ENCODE data around the gene LHX4. TPM values are rescaled to one million over a fixed set of nuclear protein-coding genes. Genes with fewer than 3 reads are reported as not detected.

LHX4 gene
- polyA plus RNA-seq, 1 donor from 2014 or later, result 0.25 TPM

GRCh38 chr1:180287988-180288705 lies 58.1 kb downstream of the LHX4 start:
- peaks cover 0 to 5% (median 0%) of the 10 kb centered on the region in 3 donors for H3K9me3 Mint-ChIP-seq
- no peak overlapping the region for H3K27ac Mint-ChIP-seq
- peaks cover 24% of the 10 kb centered on the region for H3K36me3 Mint-ChIP-seq
- no peaks in the 10 kb centered on the region for H3K27me3 Mint-ChIP-seq
- H3K4me1 Mint-ChIP-seq, result peaks cover 0 to 1% (median 0%) of the 10 kb centered on the region in 3 donors
- H3K4me3 Mint-ChIP-seq, result no peak overlapping the region

DNA sequence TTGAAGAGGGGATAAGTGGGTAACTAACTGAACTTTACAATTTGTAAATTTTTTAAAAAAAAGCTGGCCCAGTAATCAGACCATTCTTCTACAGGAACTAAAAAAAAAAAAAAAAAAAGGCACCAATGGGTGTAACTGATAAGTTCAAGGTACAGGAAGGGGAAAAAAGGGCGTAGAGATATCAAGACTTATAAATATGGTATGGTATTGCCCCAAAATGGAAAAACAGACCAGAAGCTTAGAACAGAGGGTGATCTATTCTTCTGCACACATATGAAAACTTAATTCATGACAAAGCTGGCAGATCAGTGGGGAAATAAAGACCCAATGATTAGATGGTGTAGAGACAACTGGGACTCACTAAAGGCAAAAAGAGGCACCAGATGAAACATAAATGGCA lies 58.9 kb downstream of the LHX4 start:
- Mint-ChIP-seq H3K4me3 (no peak overlapping the region), H3K9me3 (peaks cover 0 to 5% (median 0%) of the 10 kb centered on the region in 3 donors), H3K36me3 (peaks cover 20% of the 10 kb centered on the region), H3K27me3 (no peaks in the 10 kb centered on the region), H3K4me1 (peaks cover 0 to 1% (median 0%) of the 10 kb centered on the region in 3 donors), H3K27ac (no peak overlapping the region)

- Mint-ChIP-seq H3K36me3 (peaks cover 13% of the 10 kb centered on the region), H3K9me3 (peaks cover 0 to 5% (median 0%) of the 10 kb centered on the region in 3 donors), H3K4me1 (peaks cover 0 to 1% (median 0%) of the 10 kb centered on the region in 3 donors), H3K27me3 (no peaks in the 10 kb centered on the region), H3K4me3 (no peak overlapping the region), H3K27ac (no peak overlapping the region)
These were observed 60.4 kb downstream of the LHX4 start for GRCh38 chr1:180290265-180291001.

DNA sequence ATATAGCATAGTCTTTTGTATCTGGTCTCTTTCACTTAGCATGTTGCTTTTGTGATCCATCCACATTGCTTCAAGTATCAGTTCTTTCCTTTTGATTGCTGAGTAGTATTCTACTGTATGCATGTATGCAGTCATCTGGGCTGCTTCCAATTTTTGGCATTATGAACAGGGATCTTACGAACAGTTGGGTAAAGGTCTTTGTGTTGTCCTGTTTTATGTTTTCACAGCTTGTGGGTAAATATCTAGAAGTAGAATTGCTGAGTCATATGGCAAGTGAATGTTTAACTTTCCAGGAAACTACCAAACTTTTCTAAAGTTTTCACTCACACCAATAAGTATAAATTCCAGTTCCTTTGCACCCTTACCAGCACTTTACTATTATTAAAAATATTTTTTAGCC lies 60.9 kb downstream of the LHX4 start:
- Mint-ChIP-seq H3K4me1 (peaks cover 0 to 1% (median 0%) of the 10 kb centered on the region in 3 donors), H3K27ac (no peak overlapping the region), H3K36me3 (peaks cover 14% of the 10 kb centered on the region), H3K9me3 (peaks cover 0 to 5% (median 0%) of the 10 kb centered on the region in 3 donors), H3K27me3 (no peaks in the 10 kb centered on the region), H3K4me3 (no peak overlapping the region)

DNA sequence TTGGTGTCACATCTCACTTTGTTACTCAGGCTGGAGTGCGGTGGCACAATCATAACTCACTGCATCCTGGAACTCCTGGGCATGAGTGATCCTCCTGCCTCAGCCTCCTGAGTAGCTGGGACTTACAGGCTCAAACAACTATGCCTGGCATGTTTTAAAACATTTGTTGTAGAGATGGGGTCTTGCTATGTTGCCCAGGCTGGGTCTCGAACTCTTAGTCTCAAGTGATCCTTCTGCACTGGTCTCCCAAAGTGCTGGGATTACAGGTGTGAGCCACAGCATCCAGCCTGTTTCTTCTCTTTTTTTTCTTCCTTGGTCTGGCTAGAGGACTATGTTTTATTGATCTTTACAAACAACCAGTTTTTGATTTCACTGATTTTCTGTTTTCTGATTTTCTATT lies 64.6 kb downstream of the LHX4 start:
- Mint-ChIP-seq H3K9me3 (peaks cover 0 to 5% (median 0%) of the 10 kb centered on the region in 3 donors), H3K4me3 (no peak overlapping the region), H3K27ac (no peak overlapping the region), H3K27me3 (no peaks in the 10 kb centered on the region), H3K36me3 (peaks cover 23% of the 10 kb centered on the region), H3K4me1 (peaks cover 0 to 1% (median 0%) of the 10 kb centered on the region in 3 donors)

GRCh38 chr1:180295999-180296398 lies 65.9 kb downstream of the LHX4 start:
- H3K36me3 Mint-ChIP-seq, result peaks cover 24% of the 10 kb centered on the region
- no peaks in the 10 kb centered on the region for H3K27me3 Mint-ChIP-seq
- peaks cover 0 to 5% (median 0%) of the 10 kb centered on the region in 3 donors for H3K9me3 Mint-ChIP-seq
- no peak overlapping the region for H3K4me3 Mint-ChIP-seq
- H3K27ac Mint-ChIP-seq, result no peak overlapping the region
- H3K4me1 Mint-ChIP-seq, result no peaks in the 10 kb centered on the region

DNA sequence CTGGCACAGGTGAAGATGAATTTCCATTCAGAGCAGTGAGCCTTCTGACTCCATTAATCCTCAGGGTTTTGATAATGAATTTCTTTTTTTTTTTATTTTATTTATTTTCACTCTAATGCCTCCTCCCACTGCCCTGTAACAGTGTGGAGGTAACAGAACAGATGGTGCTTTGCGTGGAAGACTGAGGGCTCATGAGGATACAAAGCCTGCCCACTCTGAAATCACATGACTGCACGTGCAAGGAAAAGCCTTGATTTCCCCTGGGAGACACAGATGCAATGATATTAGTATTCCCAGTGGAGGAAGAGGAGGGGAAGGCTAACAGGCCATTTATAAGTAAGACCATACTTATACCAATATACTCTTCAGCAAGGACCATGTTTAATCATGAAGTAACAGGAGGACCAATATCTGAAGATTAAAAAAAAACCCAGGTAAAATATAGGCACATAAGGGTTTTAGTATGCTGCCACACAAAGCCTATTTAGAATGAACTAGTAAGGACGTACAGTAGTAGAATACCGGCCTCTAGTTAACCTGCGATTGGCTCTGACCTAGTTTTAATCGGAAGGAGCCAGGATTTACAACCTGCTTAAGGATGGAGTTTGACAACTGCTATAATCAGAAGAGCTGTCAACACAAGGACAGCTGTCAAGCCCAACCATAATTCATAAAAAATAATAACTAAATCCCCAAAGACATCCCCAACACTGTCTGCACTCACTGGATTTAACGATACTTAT lies 69.6 kb downstream of the LHX4 start:
- H3K9me3 Mint-ChIP-seq, result no peaks in the 10 kb centered on the region
- H3K27ac Mint-ChIP-seq, result no peak overlapping the region
- no peaks in the 10 kb centered on the region for H3K27me3 Mint-ChIP-seq
- H3K4me1 Mint-ChIP-seq, result peaks cover 0 to 2% (median 0%) of the 10 kb centered on the region in 3 donors
- H3K36me3 Mint-ChIP-seq, result peaks cover 19% of the 10 kb centered on the region
- no peak overlapping the region for H3K4me3 Mint-ChIP-seq

DNA sequence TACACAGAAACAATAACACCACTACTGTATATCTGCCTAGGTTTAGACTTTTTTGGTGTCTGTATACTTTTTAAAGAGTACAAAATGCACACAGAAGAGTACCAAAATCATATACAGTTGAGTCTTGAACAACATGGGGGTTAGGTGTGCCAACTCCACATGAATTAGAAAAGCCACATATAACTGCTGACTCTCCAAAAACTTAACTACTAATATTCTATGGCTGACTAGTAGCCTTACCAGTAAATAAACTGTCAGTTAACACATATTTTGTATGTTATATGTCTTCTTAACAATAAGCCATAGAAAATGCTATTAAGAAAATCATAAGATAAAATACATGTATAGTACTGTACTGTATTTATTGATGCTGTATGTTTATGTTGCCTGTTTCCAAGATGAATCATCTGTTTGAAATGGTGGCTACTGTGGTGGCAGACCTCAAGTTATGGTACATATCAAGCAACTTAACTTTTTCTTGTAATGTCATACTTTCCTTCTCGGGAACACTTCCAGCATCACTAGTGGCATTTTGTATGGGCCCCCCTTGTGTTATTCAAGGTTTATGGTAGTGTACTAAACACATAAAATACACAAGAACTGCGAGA lies 71.2 kb downstream of the LHX4 start:
- no peaks in the 10 kb centered on the region for H3K27me3 Mint-ChIP-seq
- no peak overlapping the region for H3K27ac Mint-ChIP-seq
- peaks cover 18% of the 10 kb centered on the region for H3K36me3 Mint-ChIP-seq
- H3K9me3 Mint-ChIP-seq, result peaks cover 0 to under 1% (median under 1%) of the 10 kb centered on the region in 3 donors
- H3K4me1 Mint-ChIP-seq, result peaks cover 0 to 2% (median 1%) of the 10 kb centered on the region in 3 donors
- H3K4me3 Mint-ChIP-seq, result no peak overlapping the region

DNA sequence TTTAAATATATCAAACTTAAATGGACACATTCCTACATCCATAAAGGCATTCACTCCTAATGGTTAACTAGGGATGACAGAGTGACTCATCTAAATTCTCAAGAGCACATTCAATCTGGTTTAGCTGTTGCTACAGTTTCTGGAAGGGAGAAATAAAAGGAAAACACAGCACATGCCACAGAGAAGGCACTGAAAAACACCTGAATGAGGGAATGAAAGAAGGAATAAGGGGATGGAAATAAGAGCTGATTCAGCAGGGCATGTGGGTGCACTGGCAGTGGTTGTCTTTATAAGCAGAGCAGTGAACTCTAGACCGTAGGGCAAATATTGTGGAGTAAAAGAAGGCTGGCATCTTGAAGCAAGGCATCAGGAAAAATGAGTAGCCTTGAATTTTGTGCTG lies 79.3 kb downstream of the LHX4 start:
- Mint-ChIP-seq H3K4me1 (peaks cover 0 to 1% (median 0%) of the 10 kb centered on the region in 3 donors), H3K27ac (no peak overlapping the region), H3K27me3 (no peaks in the 10 kb centered on the region), H3K9me3 (peaks cover 0 to 13% (median 11%) of the 10 kb centered on the region in 3 donors), H3K36me3 (peaks cover 22% of the 10 kb centered on the region), H3K4me3 (no peak overlapping the region)

- peaks cover 22% of the 10 kb centered on the region for H3K36me3 Mint-ChIP-seq
- peaks cover 0 to 1% (median 0%) of the 10 kb centered on the region in 3 donors for H3K4me1 Mint-ChIP-seq
- no peak overlapping the region for H3K4me3 Mint-ChIP-seq
- H3K27me3 Mint-ChIP-seq, result no peaks in the 10 kb centered on the region
- no peak overlapping the region for H3K27ac Mint-ChIP-seq
- peaks cover 0 to 13% (median 11%) of the 10 kb centered on the region in 3 donors for H3K9me3 Mint-ChIP-seq
These were observed 80.0 kb downstream of the LHX4 start for GRCh38 chr1:180310095-180310494.

GRCh38 chr1:180311011-180311730 lies 81.1 kb downstream of the LHX4 start:
- Mint-ChIP-seq H3K4me1 (no peaks in the 10 kb centered on the region), H3K9me3 (peaks cover 0 to 13% (median 11%) of the 10 kb centered on the region in 3 donors), H3K4me3 (no peak overlapping the region), H3K36me3 (peaks cover 18% of the 10 kb centered on the region), H3K27me3 (no peaks in the 10 kb centered on the region), H3K27ac (no peak overlapping the region)

GRCh38 chr1:180312926-180313325 lies 82.9 kb downstream of the LHX4 start:
- Mint-ChIP-seq H3K9me3 (peaks cover 0 to 2% (median 0%) of the 10 kb centered on the region in 3 donors), H3K27me3 (no peaks in the 10 kb centered on the region), H3K4me1 (no peaks in the 10 kb centered on the region), H3K36me3 (peaks cover 17% of the 10 kb centered on the region), H3K4me3 (no peak overlapping the region), H3K27ac (no peak overlapping the region)

DNA sequence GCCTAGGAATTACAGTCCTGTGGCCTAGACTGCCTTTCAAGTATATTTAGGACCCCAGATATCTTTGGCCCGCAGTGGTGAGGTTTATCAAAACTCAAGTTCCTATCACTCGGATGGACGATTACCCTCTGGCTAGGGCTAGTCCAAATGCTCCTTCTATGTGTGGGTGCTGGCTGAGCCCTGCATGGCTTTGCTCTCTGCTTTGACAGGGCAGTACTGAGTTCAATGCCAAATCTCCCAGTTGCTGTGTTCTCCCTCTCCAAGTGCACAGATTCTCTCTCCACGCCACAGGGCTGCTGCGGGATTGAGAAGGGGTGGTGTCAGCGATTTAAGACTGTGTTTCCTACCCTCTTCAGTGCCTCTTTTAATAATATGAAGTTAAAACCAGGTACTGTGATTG lies 97.0 kb downstream of the LHX4 start:
- H3K27ac Mint-ChIP-seq, result peak overlapping the region in 1 of 3 donors; percentile 76
- peaks cover 12% of the 10 kb centered on the region for H3K36me3 Mint-ChIP-seq
- no peaks in the 10 kb centered on the region for H3K27me3 Mint-ChIP-seq
- peaks cover 8 to 10% (median 10%) of the 10 kb centered on the region in 3 donors for H3K9me3 Mint-ChIP-seq
- no peak overlapping the region for H3K4me3 Mint-ChIP-seq
- peaks cover 0 to 3% (median 3%) of the 10 kb centered on the region in 3 donors for H3K4me1 Mint-ChIP-seq

Data from IgD-negative memory B cell (primary cell).